Esophagus squamous epithelium (tissue), 4 donors: ENCODE measurements around the gene ADH1A.

Experiments used
- POLR2A ChIP-seq, 4 donors: fragments of 450-650 bp; IDR thresholded peaks; one replicate each; pipeline ENCODE4 v1.6.1; 2017; ENCODE audit warnings: antibody characterized with exemption in 4 of 4, mild to moderate bottlenecking in 4 of 4, moderate library complexity in 3 of 4
- TF ChIP-seq, protein P1 (sequence below), 6 experiments: fragments of 450-650 bp in 4 of 6; fragments of 200-600 bp in 2 of 6; sonication (generic) in 2 of 6; IDR thresholded peaks; one replicate each; pipeline ENCODE4 v1.5.1; 2016 to 2019; ENCODE audit warnings: antibody characterized with exemption in 6 of 6, mild to moderate bottlenecking in 4 of 6, moderate library complexity in 4 of 6

DNA sequence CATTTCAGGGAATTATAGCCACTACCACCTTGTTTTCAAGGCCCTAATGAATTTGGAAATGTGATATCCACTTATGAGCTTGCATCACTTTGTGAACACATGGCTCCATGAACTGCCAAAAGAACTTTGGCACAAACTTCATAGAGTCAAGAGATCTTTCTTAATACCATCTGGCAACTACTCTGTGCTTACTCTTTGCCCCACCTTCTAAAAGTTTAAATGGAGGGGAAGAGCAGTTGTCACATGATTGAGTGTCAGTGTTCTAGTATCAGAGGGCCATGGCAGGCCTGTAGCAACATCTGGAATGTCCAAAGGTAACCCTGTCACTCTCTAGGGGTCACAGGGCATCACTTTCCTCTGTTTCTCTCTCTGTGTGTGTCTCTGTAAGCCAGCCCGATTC is 33.0 kb upstream of the ADH1A start:
- TF ChIP-seq, protein P1, sequence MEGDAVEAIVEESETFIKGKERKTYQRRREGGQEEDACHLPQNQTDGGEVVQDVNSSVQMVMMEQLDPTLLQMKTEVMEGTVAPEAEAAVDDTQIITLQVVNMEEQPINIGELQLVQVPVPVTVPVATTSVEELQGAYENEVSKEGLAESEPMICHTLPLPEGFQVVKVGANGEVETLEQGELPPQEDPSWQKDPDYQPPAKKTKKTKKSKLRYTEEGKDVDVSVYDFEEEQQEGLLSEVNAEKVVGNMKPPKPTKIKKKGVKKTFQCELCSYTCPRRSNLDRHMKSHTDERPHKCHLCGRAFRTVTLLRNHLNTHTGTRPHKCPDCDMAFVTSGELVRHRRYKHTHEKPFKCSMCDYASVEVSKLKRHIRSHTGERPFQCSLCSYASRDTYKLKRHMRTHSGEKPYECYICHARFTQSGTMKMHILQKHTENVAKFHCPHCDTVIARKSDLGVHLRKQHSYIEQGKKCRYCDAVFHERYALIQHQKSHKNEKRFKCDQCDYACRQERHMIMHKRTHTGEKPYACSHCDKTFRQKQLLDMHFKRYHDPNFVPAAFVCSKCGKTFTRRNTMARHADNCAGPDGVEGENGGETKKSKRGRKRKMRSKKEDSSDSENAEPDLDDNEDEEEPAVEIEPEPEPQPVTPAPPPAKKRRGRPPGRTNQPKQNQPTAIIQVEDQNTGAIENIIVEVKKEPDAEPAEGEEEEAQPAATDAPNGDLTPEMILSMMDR (IDR thresholded peaks at IDR 0.05) = no peak
- no peak for TF ChIP-seq POLR2A (IDR thresholded peaks at IDR 0.05)
